Measurements from ENCODE around the gene RAMACL. TPM values are rescaled to one million over a fixed set of nuclear protein-coding genes. Genes with fewer than 3 reads are reported as not detected.
"Not testable (repeated sequence)": the region's sequence is repeated elsewhere in the genome, so short reads cannot be mapped to it uniquely, and the experiment has no call there.

The RAMACL gene
- total and polyA plus RNA-seq, 4 donors: 0.30 to 17.6 (median 4.3) TPM

GRCh38 chr6:166583230-166583965, 3.1 kb downstream of the RAMACL start:
- H3K9me3 ChIP-seq (ENCODE audit: control insufficient read depth in 4 of 4, insufficient read depth in 3 of 4, low read length in 3 of 4): no peaks in the 10 kb centered on the region
- ATAC-seq (ENCODE audit: insufficient read depth, low FRiP score) (no peak), DNase-seq (no peak)
- 53 to 76% methylated on average over 15 of the region's 15 CpGs for WGBS, 2 donors
- no peak overlapping the region for H3K27ac ChIP-seq (ENCODE audit: low read depth in 1 of 2, low read length in 1 of 2)
- H3K9ac ChIP-seq (ENCODE audit: insufficient read depth in 1 of 2, low read length in 2 of 2): no peak overlapping the region
- H3K27me3 ChIP-seq (ENCODE audit: control insufficient read depth in 3 of 3, insufficient read depth in 3 of 3, low read length in 2 of 3): no peaks in the 10 kb centered on the region
- TF ChIP-seq, protein P1, sequence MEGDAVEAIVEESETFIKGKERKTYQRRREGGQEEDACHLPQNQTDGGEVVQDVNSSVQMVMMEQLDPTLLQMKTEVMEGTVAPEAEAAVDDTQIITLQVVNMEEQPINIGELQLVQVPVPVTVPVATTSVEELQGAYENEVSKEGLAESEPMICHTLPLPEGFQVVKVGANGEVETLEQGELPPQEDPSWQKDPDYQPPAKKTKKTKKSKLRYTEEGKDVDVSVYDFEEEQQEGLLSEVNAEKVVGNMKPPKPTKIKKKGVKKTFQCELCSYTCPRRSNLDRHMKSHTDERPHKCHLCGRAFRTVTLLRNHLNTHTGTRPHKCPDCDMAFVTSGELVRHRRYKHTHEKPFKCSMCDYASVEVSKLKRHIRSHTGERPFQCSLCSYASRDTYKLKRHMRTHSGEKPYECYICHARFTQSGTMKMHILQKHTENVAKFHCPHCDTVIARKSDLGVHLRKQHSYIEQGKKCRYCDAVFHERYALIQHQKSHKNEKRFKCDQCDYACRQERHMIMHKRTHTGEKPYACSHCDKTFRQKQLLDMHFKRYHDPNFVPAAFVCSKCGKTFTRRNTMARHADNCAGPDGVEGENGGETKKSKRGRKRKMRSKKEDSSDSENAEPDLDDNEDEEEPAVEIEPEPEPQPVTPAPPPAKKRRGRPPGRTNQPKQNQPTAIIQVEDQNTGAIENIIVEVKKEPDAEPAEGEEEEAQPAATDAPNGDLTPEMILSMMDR (IDR thresholded peaks at IDR 0.05; ENCODE audit: control extremely low read depth, extremely low read depth): no peak
- peaks cover 0 to 12% (median 8%) of the 10 kb centered on the region in 5 donors for H3K4me1 ChIP-seq (ENCODE audit: control insufficient read depth in 5 of 5, insufficient read depth in 5 of 5, low read length in 5 of 5)
- H3K4me3 ChIP-seq: no peak overlapping the region
- peaks cover 0 to 7% (median 0%) of the 10 kb centered on the region in 4 donors for H3K36me3 ChIP-seq (ENCODE audit: control insufficient read depth in 4 of 4, insufficient read depth in 4 of 4, low read length in 4 of 4)

- DNase-seq (no peak), ATAC-seq (ENCODE audit: insufficient read depth, low FRiP score) (no peak)
- Histone ChIP-seq H3K4me1 (ENCODE audit: control insufficient read depth in 5 of 5, insufficient read depth in 5 of 5, low read length in 5 of 5) (peaks cover 0 to 9% (median 8%) of the 10 kb centered on the region in 5 donors), H3K9ac (ENCODE audit: insufficient read depth in 1 of 2, low read length in 2 of 2) (no peak overlapping the region), H3K27me3 (ENCODE audit: control insufficient read depth in 3 of 3, insufficient read depth in 3 of 3, low read length in 2 of 3) (no peaks in the 10 kb centered on the region), H3K27ac (ENCODE audit: low read depth in 1 of 2, low read length in 1 of 2) (no peak overlapping the region), H3K4me3 (no peak overlapping the region), H3K9me3 (ENCODE audit: control insufficient read depth in 4 of 4, insufficient read depth in 3 of 4, low read length in 3 of 4) (no peaks in the 10 kb centered on the region), H3K36me3 (ENCODE audit: control insufficient read depth in 4 of 4, insufficient read depth in 4 of 4, low read length in 4 of 4) (peaks cover 0 to 11% (median 0%) of the 10 kb centered on the region in 4 donors)
- 94 to 98% methylated on average over 6 of the region's 6 CpGs for WGBS, 2 donors
- TF ChIP-seq, protein P1 (IDR thresholded peaks at IDR 0.05; ENCODE audit: control extremely low read depth, extremely low read depth): no peak
These were observed 4.2 kb downstream of the RAMACL start for GRCh38 chr6:166582258-166582657.

DNA sequence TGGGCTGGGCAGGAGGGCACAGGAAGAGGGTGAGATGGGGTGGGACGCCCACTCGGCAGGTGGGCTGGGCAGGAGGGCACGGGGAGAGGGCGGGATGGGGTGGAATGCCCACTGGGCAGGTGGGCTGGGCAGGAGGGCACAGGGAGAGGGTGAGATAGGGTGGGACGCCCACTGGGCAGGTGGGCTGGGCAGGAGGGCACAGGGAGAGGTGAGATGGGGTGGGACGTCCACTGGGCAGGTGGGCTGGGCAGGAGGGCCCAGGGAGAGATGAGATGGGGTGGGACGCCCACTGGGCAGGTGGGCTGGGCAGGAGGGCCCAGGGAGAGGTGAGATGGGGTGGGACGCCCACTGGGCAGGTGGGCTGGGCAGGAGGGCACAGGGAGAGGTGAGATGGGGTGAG, 4.7 kb downstream of the RAMACL start:
- not testable (repeated sequence) for H3K4me3 ChIP-seq; H3K27me3 ChIP-seq (ENCODE audit: control insufficient read depth in 3 of 3, insufficient read depth in 3 of 3, low read length in 2 of 3); DNase-seq; H3K4me1 ChIP-seq (ENCODE audit: control insufficient read depth in 5 of 5, insufficient read depth in 5 of 5, low read length in 5 of 5); H3K27ac ChIP-seq (ENCODE audit: low read depth in 1 of 2, low read length in 1 of 2); H3K9ac ChIP-seq (ENCODE audit: insufficient read depth in 1 of 2, low read length in 2 of 2); H3K9me3 ChIP-seq (ENCODE audit: control insufficient read depth in 4 of 4, insufficient read depth in 3 of 4, low read length in 3 of 4); ATAC-seq (ENCODE audit: insufficient read depth, low FRiP score)
- WGBS, 2 donors: 98% methylated on average over 8 of the region's 8 CpGs
- H3K36me3 ChIP-seq (ENCODE audit: control insufficient read depth in 4 of 4, insufficient read depth in 4 of 4, low read length in 4 of 4): peaks cover 0 to 11% (median 0%) of the 10 kb centered on the region in 4 donors

- ATAC-seq (ENCODE audit: insufficient read depth, low FRiP score): no peak
- H3K9me3 ChIP-seq (ENCODE audit: control insufficient read depth in 4 of 4, insufficient read depth in 3 of 4, low read length in 3 of 4): no peaks in the 10 kb centered on the region
- no peak overlapping the region for H3K27ac ChIP-seq (ENCODE audit: low read depth in 1 of 2, low read length in 1 of 2)
- H3K27me3 ChIP-seq (ENCODE audit: control insufficient read depth in 3 of 3, insufficient read depth in 3 of 3, low read length in 2 of 3): no peaks in the 10 kb centered on the region
- TF ChIP-seq, protein P1 (IDR thresholded peaks at IDR 0.05; ENCODE audit: control extremely low read depth, extremely low read depth): no peak
- H3K36me3 ChIP-seq (ENCODE audit: control insufficient read depth in 4 of 4, insufficient read depth in 4 of 4, low read length in 4 of 4): peaks cover 0 to 11% (median 0%) of the 10 kb centered on the region in 4 donors
- WGBS, 2 donors: 94 to 99% methylated on average over 11 of the region's 11 CpGs
- no peak overlapping the region for H3K9ac ChIP-seq (ENCODE audit: insufficient read depth in 1 of 2, low read length in 2 of 2)
- H3K4me3 ChIP-seq: no peak overlapping the region
- no peak for DNase-seq
- H3K4me1 ChIP-seq (ENCODE audit: control insufficient read depth in 5 of 5, insufficient read depth in 5 of 5, low read length in 5 of 5): peaks cover 0 to 9% (median 5%) of the 10 kb centered on the region in 5 donors
These were observed 5.4 kb downstream of the RAMACL start for GRCh38 chr6:166581091-166581511.
